H1 (cell line): Measurements from ENCODE around the gene EPHA4. TPM values are rescaled to one million over a fixed set of nuclear protein-coding genes. Genes with fewer than 3 reads are reported as not detected.

ENCODE experiments used
- CTCF ChIA-PET: fragments of 300-600 bp; sonication (Branson Sonifier 250); formaldehyde crosslinking; loops from one replicate; lab custom pipeline; 2021; ENCODE audit not compliant: partially characterized antibody; lab: Charles Lee
- POLR2A ChIA-PET: fragments of 300-600 bp; sonication (Branson Sonifier 250); formaldehyde crosslinking; loops from one replicate; lab custom pipeline; 2021; ENCODE audit warnings: inconsistent platforms; ENCODE audit not compliant: partially characterized antibody; lab: Charles Lee
- DNase-seq, 2 experiments: peaks; one replicate each; pipeline versions ENCODE4 v3.0.0 to v3.0.0-alpha.2; 2010 to 2022; ENCODE audit warnings: low spot score in 2 of 2, low read depth in 1 of 2, mixed read lengths in 1 of 2
- FAIRE-seq: peaks from 2 replicates; lab custom pipeline; 2011; peaks lifted over from hg19 to GRCh38; lab: Jason Lieb, UNC
- H2AFZ ChIP-seq: 2 replicates; pipeline ENCODE4 v1.8.1; 2012; ENCODE audit warnings: low read length, inconsistent platforms
- H2AK5ac ChIP-seq: 2 replicates; pipeline ENCODE4 v1.6.1; 2013; ENCODE audit warnings: low read depth, low read length
- H2BK120ac ChIP-seq: replicated peaks from 2 replicates; pipeline ENCODE3; 2013; ENCODE audit warnings: low read depth, low read length, inconsistent platforms
- H2BK12ac ChIP-seq: 2 replicates; pipeline ENCODE4 v1.6.1; 2013; ENCODE audit warnings: low read depth, low read length
- H2BK15ac ChIP-seq: 2 replicates; pipeline ENCODE4 v1.6.1; 2013; ENCODE audit warnings: low read length
- H2BK20ac ChIP-seq: 2 replicates; pipeline ENCODE4 v1.6.1; 2013; ENCODE audit warnings: low read length
- H2BK5ac ChIP-seq: 2 replicates; pipeline ENCODE4 v1.6.1; 2013; ENCODE audit warnings: low read depth, low read length
- H3K14ac ChIP-seq: 2 replicates; pipeline ENCODE4 v1.6.1; 2013; ENCODE audit warnings: inconsistent platforms; ENCODE audit not compliant: insufficient read length
- H3K18ac ChIP-seq: 2 replicates; pipeline ENCODE4 v1.6.1; 2013; ENCODE audit warnings: low read length; ENCODE audit errors: extremely low read depth
- H3K23ac ChIP-seq: 2 replicates; pipeline ENCODE4 v1.6.1; 2013; ENCODE audit warnings: inconsistent platforms; ENCODE audit not compliant: insufficient read length
- H3K23me2 ChIP-seq: 2 replicates; pipeline ENCODE4 v1.6.1; 2013; ENCODE audit warnings: low read depth, low read length
- H3K27ac ChIP-seq: 2 replicates; pipeline ENCODE4 v1.6.1; 2011; ENCODE audit warnings: low read depth, low read length, inconsistent platforms
- H3K27me3 ChIP-seq, 4 experiments: replicated peaks in 1 of 4; 1 replicate in 1 of 4; 2 replicates in 3 of 4; pipeline versions ENCODE4 v1.6.1 to v1.8.1; 2011 to 2013; ENCODE audit warnings: low read length in 3 of 4, mild to moderate bottlenecking in 3 of 4, inconsistent platforms in 2 of 4, mixed read lengths in 2 of 4, moderate library complexity in 1 of 4; ENCODE audit not compliant: control insufficient read depth in 3 of 4, insufficient read depth in 3 of 4; ENCODE audit errors: extremely low read depth in 1 of 4
- H3K36me3 ChIP-seq, 4 experiments: 2 replicates each; pipeline versions ENCODE4 v1.6.1 to v1.8.1; 2011 to 2013; ENCODE audit warnings: mild to moderate bottlenecking in 4 of 4, low read length in 3 of 4, moderate library complexity in 2 of 4, control low read depth in 1 of 4, inconsistent platforms in 1 of 4; ENCODE audit not compliant: insufficient read depth in 4 of 4, control insufficient read depth in 2 of 4
- H3K4ac ChIP-seq: replicated peaks from 2 replicates; pipeline ENCODE3; 2013; ENCODE audit warnings: low read length, low read depth, mixed read lengths, inconsistent platforms; ENCODE audit not compliant: insufficient read length
- H3K4me1 ChIP-seq, 4 experiments: replicated peaks in 1 of 4; 1 replicate in 1 of 4; 2 replicates in 3 of 4; pipeline versions ENCODE4 v1.6.1 to v1.8.1; 2011 to 2013; ENCODE audit warnings: low read length in 3 of 4, inconsistent platforms in 2 of 4, mixed read lengths in 1 of 4; ENCODE audit not compliant: insufficient read depth in 4 of 4, control insufficient read depth in 3 of 4
- H3K4me2 ChIP-seq, 2 experiments: 2 replicates each; pipeline versions ENCODE4 v1.6.1 to v1.8.1; 2011 to 2013; ENCODE audit warnings: low read depth in 2 of 2, low read length in 2 of 2, control low read depth in 1 of 2, inconsistent platforms in 1 of 2, mild to moderate bottlenecking in 1 of 2; ENCODE audit not compliant: insufficient read depth in 1 of 2
- H3K4me3 ChIP-seq, 4 experiments: fragments of 200-600, 300-600 bp in 1 of 4; sonication (generic), shearing (Covaris generic), sonication (Bioruptor Twin) in 1 of 4; 2 replicates each; pipeline versions ENCODE4 v1.5.1 to v1.8.1; 2011 to 2016; ENCODE audit warnings: low read length in 4 of 4, low read depth in 3 of 4, control low read depth in 2 of 4, inconsistent platforms in 2 of 4, mild to moderate bottlenecking in 2 of 4, mixed read lengths in 1 of 4, moderate library complexity in 1 of 4; ENCODE audit not compliant: insufficient read depth in 2 of 4; ENCODE audit errors: extremely low read depth in 1 of 4
- H3K56ac ChIP-seq: replicated peaks from 2 replicates; pipeline ENCODE3; 2013; ENCODE audit warnings: low read depth, mild to moderate bottlenecking, mixed read lengths, low read length, inconsistent platforms; ENCODE audit not compliant: insufficient read length
- H3K79me1 ChIP-seq: 2 replicates; pipeline ENCODE4 v1.6.1; 2013; ENCODE audit warnings: low read depth, low read length, control low read depth
- H3K79me2 ChIP-seq, 2 experiments: 2 replicates each; pipeline versions ENCODE4 v1.6.1 to v1.8.1; 2012 to 2013; ENCODE audit warnings: low read length in 2 of 2, mild to moderate bottlenecking in 2 of 2, inconsistent platforms in 1 of 2; ENCODE audit not compliant: insufficient read depth in 2 of 2, control insufficient read depth in 1 of 2
- H3K9ac ChIP-seq, 4 experiments: replicated peaks in 1 of 4; 1 replicate in 1 of 4; 2 replicates in 3 of 4; pipeline versions ENCODE4 v1.6.1 to v1.8.1; 2011 to 2013; ENCODE audit warnings: low read depth in 3 of 4, low read length in 3 of 4, control low read depth in 2 of 4, mild to moderate bottlenecking in 2 of 4, moderate library complexity in 2 of 4, inconsistent platforms in 1 of 4; ENCODE audit errors: extremely low read depth in 1 of 4
- H3K9me3 ChIP-seq, 2 experiments: 2 replicates each; pipeline versions ENCODE4 v1.6.1 to v1.8.1; 2012 to 2013; ENCODE audit warnings: mild to moderate bottlenecking in 2 of 2, moderate library complexity in 2 of 2, control low read depth in 1 of 2, inconsistent platforms in 1 of 2, low read depth in 1 of 2, low read length in 1 of 2, mixed read lengths in 1 of 2; ENCODE audit not compliant: insufficient read depth in 2 of 2
- H4K20me1 ChIP-seq, 2 experiments: replicated peaks in 1 of 2; 2 replicates each; pipeline versions ENCODE3 to v1.8.1; 2011 to 2013; ENCODE audit warnings: inconsistent platforms in 2 of 2, low read length in 2 of 2, mild to moderate bottlenecking in 1 of 2; ENCODE audit not compliant: insufficient read depth in 2 of 2, control insufficient read depth in 1 of 2
- H4K5ac ChIP-seq: 2 replicates; pipeline ENCODE4 v1.6.1; 2013; ENCODE audit warnings: low read length, low read depth, mixed read lengths, inconsistent platforms; ENCODE audit not compliant: insufficient read length
- H4K8ac ChIP-seq: 2 replicates; pipeline ENCODE4 v1.8.0; 2013; ENCODE audit warnings: mild to moderate bottlenecking, moderate library complexity, low read length, inconsistent platforms; ENCODE audit not compliant: insufficient read depth; ENCODE audit errors: extremely low read depth
- H4K91ac ChIP-seq: replicated peaks from 2 replicates; pipeline ENCODE3; 2013; ENCODE audit warnings: low read length, mixed read lengths, inconsistent platforms; ENCODE audit not compliant: insufficient read length
- BACH1 ChIP-seq: IDR thresholded peaks from 2 replicates; pipeline ENCODE4 v1.6.1; 2012; ENCODE audit warnings: low read length, improper control_type of control experiment
- CBX8 ChIP-seq: fragments of 300-800, 300-1000 bp; sonication (generic); IDR thresholded peaks from 2 replicates; pipeline ENCODE4 v1.7.1; 2016; ENCODE audit warnings: low read depth, low read length, borderline replicate concordance
- EGR1 ChIP-seq: IDR thresholded peaks from 2 replicates; pipeline ENCODE4 v1.6.1; 2011; ENCODE audit warnings: low read depth, low read length, borderline replicate concordance
- GTF2F1 ChIP-seq: IDR thresholded peaks from 2 replicates; pipeline ENCODE4 v1.6.1; 2012; ENCODE audit warnings: low read depth, low read length, improper control_type of control experiment, borderline replicate concordance
- NRF1 ChIP-seq: IDR thresholded peaks from 2 replicates; pipeline ENCODE4 v1.6.1; 2011; ENCODE audit warnings: mild to moderate bottlenecking, low read depth, low read length, improper control_type of control experiment
- POLR2AphosphoS5 ChIP-seq: IDR thresholded peaks from 2 replicates; pipeline ENCODE4 v1.6.1; 2011; ENCODE audit warnings: low read depth, low read length
- SIN3A ChIP-seq, 2 experiments: IDR thresholded peaks in 1 of 2; conservative IDR thresholded peaks in 1 of 2; 2 replicates each; pipeline ENCODE4 v1.6.1; 2011 to 2012; ENCODE audit warnings: low read length in 2 of 2, improper control_type of control experiment in 1 of 2, low read depth in 1 of 2, mild to moderate bottlenecking in 1 of 2
- SP1 ChIP-seq: IDR thresholded peaks from 2 replicates; pipeline ENCODE4 v1.6.1; 2011; ENCODE audit warnings: low read depth, low read length
- SP2 ChIP-seq: IDR thresholded peaks from 2 replicates; pipeline ENCODE4 v1.6.1; 2012; ENCODE audit warnings: mild to moderate bottlenecking, low read length, inconsistent platforms
- TCF12 ChIP-seq: IDR thresholded peaks from 2 replicates; pipeline ENCODE4 v1.6.1; 2011; ENCODE audit warnings: low read depth, mild to moderate bottlenecking, low read length
- YY1 ChIP-seq: IDR thresholded peaks from 2 replicates; pipeline ENCODE4 v1.6.1; 2011; ENCODE audit warnings: low read depth, mild to moderate bottlenecking, low read length
- WGBS, 2 experiments: shearing (Covaris generic) in 1 of 2; methylation state at CpG; one replicate each; pipeline versions ENCODE4 v1.1.6 to v1.1.7; 2013 to 2015; ENCODE audit warnings: low lambda C conversion rate in 2 of 2, mixed read lengths in 2 of 2, inconsistent platforms in 1 of 2, low coverage in 1 of 2, missing lambda C conversion rate in 1 of 2; ENCODE audit not compliant: insufficient replicate concordance in 2 of 2, insufficient coverage in 1 of 2, insufficient read length in 1 of 2; ENCODE audit errors: extremely low coverage in 1 of 2, missing lambda C conversion rate in 1 of 2; 5-methylcytosine and 5-hydroxymethylcytosine counted together
- polyA plus RNA-seq, 7 experiments: library from polyadenylated mRNA; depleted of rRNA in 3 of 7; stranded (reverse) in 5 of 7; unstranded in 2 of 7; fragments of >200 nt in 5 of 7; fragments of 200-250 nt in 2 of 7; gene quantifications; 1 replicate in 5 of 7; 2 replicates in 1 of 7; 4 replicates in 1 of 7; pipeline versions ENCODE4 v1.2.1 to v1.2.3, GENCODE V29; 2011 to 2013; ENCODE audit warnings: missing spikeins in 2 of 7, mixed read lengths in 2 of 7
- total RNA-seq: library from RNA; stranded (reverse); fragmentation: NEBNext Ultra II Directional; extraction: Animal tissue kit (Norgen Biotek cat#: 25700); gene quantifications from 2 replicates; pipeline ENCODE4 v1.2.1, GENCODE V29; 2021
- TF ChIP-seq, protein P1 (sequence below): IDR thresholded peaks from 2 replicates; pipeline ENCODE4 v1.6.1; 2012; ENCODE audit warnings: inconsistent platforms

Gene EPHA4
- total and polyA plus RNA-seq, 2 of the 8 experiments (the other 6 are each of a cell fraction or from before 2014, with no cell fraction given): 4.3 to 5.7 TPM

GRCh38 chr2:221429741-221430491 lies 142.2 kb downstream of the EPHA4 start:
- Histone ChIP-seq H3K4me1 (peaks cover 0 to 5% (median 0%) of the 10 kb centered on the region in 4 experiments; a peak in 1 of 7 replicates), H3K18ac (no peak overlapping the region), H3K14ac (no peak overlapping the region), H3K9ac (no peak overlapping the region), H3K79me1 (no peaks in the 10 kb centered on the region), H3K4ac (no peak overlapping the region), H3K36me3 (peaks cover 0 to 20% (median 6%) of the 10 kb centered on the region in 4 experiments; a peak in 6 of 8 replicates), H4K20me1 (no peaks in the 10 kb centered on the region), H4K8ac (no peak overlapping the region), H3K23ac (no peak overlapping the region), H2BK20ac (no peak overlapping the region), H3K27ac (no peak overlapping the region), H3K4me2 (no peak overlapping the region), H3K79me2 (no peaks in the 10 kb centered on the region), H2AK5ac (no peak overlapping the region), H4K91ac (no peak overlapping the region), H3K23me2 (no peaks in the 10 kb centered on the region), H4K5ac (no peak overlapping the region), H2BK15ac (no peak overlapping the region), H3K27me3 (no peaks in the 10 kb centered on the region), H2BK5ac (no peak overlapping the region), H3K9me3 (no peaks in the 10 kb centered on the region), H2AFZ (no peak overlapping the region), H2BK120ac (no peak overlapping the region), H3K4me3 (no peak overlapping the region), H2BK12ac (no peak overlapping the region; the same call in 1 of the 2 replicates), H3K56ac (no peak overlapping the region)
- CTCF ChIA-PET: no interaction called here
- DNase-seq (no peak), FAIRE-seq (no peak)
- POLR2A ChIA-PET: no interaction called here
- 83% methylated on average over 6 of the region's 7 CpGs; no CpG with 5 or more reads in 1 of the 2 experiments for WGBS, 2 experiments
- TF ChIP-seq SIN3A (conservative IDR thresholded peaks at IDR 0.05 in 1 of 2, IDR thresholded peaks at IDR 0.05 in 1 of 2; ENCODE audit: low read depth in 1 of 2, low read length in 2 of 2) (no peak), SP2 (no peak), BACH1 (no peak), POLR2AphosphoS5 (no peak), EGR1 (no peak), TCF12 (no peak), GTF2F1 (no peak), NRF1 (no peak), SP1 (no peak), YY1 (no peak), CBX8 (no peak)
- TF ChIP-seq, protein P1, sequence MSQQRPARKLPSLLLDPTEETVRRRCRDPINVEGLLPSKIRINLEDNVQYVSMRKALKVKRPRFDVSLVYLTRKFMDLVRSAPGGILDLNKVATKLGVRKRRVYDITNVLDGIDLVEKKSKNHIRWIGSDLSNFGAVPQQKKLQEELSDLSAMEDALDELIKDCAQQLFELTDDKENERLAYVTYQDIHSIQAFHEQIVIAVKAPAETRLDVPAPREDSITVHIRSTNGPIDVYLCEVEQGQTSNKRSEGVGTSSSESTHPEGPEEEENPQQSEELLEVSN: no peak
